GM12872 (cell line): ENCODE data around the gene CNNM3.

Experiments
- CTCF ChIP-seq: IDR thresholded peaks from 3 replicates; pipeline ENCODE4 v1.5.1; 2011; ENCODE audit warnings: low read depth, mild to moderate bottlenecking, low read length, moderate library complexity; ENCODE audit not compliant: insufficient read depth

Gene CNNM3

GRCh38 chr2:96792772-96793749, 23.0 kb upstream of the CNNM3 start:
- no peak for TF ChIP-seq CTCF

DNA sequence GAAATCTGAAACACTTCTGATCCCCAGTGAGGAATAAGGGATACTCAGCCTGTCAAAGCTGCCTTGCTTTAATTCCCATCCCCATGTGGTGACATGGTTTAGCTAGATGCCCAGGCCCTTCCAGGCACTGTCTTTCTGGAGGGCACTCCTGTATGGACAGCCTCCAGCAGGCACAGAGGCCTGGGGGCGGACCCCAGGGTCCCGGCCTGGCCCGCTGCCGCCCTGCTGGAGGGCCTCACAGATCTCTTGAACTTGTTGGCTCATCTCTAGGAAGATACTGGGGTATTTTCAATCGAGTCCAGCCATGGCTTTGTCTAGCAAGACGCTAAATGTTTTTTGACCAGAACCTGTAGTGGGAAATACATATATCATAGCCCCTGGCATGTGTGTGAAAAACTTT, 21.0 kb upstream of the CNNM3 start:
- no peak for TF ChIP-seq CTCF

- TF ChIP-seq CTCF = no peak
Observed at GRCh38 chr2:96797066-96797625, 18.9 kb upstream of the CNNM3 start.

DNA sequence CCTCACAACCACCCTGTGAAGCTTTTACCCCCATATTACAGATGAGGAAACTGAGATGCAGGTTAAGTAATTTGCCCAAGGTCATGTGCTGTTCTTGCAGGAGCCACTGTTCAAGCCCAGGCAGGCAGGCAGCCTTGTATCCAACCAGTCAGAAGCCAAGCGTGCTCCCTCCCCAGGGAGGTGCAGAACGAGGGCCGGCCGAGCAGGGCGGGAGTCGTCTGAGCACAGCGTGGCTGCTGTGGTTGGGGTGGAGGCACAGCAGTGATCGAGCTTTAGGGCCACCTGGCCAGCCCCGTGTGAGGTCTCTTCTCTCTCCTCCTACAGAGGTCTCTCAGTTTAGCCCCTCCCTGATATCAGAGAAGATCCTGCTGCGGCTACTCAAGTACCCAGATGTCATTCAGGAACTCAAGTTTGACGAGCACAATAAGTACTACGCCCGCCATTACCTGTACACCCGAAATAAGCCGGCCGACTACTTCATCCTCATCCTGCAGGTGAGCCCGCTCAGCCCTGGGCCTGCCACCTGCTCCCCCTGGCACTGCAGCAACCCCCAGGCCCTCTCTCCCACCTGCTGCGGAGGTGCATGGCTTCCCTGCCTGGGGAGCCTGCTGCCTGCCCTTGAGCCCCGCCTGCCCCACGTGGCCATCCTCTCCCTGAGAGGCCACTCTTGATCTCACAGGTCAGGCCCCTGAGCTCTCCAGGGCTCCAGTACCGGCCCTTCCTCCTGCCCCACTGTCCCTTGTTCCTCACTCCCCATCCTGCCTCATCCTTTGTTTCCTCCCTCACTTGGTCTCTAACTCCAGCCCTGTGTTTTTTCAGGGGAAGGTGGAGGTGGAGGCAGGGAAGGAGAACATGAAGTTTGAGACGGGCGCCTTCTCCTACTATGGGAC, 17.1 kb upstream of the CNNM3 start:
- TF ChIP-seq CTCF = no peak

DNA sequence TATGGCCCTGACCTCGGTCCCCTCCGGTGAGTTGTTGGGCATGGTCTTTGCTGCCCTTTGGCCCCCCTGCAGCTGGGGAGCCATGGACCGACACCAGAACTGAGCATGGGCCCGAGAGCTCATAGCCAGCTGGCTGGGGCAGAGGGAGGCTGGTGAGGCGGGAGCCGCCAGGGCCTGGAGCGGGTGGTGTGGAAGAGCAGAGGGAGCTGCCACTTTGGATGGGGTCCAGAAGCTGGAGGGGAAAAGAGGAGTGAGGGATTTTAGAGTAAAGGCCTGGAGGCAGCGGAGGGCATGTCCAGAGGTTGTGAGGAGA, 16.5 kb upstream of the CNNM3 start:
- TF ChIP-seq CTCF = no peak

GRCh38 chr2:96800061-96801004, 15.7 kb upstream of the CNNM3 start:
- no peak for TF ChIP-seq CTCF
